Effector CD4-positive, alpha-beta T cell (primary cell): Measurements from ENCODE around the gene EXOSC7.
A peak's percentile ranks its signal among the peaks of the same experiment; 100 is the strongest.
"Not testable (repeated sequence)": the region's sequence is repeated elsewhere in the genome, so short reads cannot be mapped to it uniquely, and the experiment has no call there.

Experiments used
- DNase-seq: peaks from one replicate; pipeline ENCODE4 v3.0.0-alpha.2; 2020

Gene EXOSC7

DNA sequence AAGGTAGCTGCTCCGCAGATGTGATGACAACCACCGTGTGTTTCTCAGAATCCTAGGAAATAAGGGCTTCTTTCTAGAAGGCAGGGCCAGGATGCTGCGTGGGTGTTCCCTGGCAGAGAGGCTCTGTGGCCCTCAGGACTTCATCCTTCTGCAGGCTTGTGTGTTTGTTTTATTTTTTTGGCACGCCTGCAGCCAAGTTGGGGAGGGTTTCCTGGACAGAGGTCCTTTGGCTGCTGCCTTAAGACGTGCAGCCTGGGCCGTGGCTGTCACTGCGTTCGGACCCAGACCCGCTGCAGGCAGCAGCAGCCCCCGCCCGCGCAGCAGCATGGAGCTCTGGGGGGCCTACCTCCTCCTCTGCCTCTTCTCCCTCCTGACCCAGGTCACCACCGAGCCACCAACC lies 50.0 kb downstream of the EXOSC7 start, which contains the start of gene CLEC3B:
TSS of gene CLEC3B (plus strand) at position 266 of the 400 bp plus-strand sequence. CDS start at position 326, 60 bp downstream.
- no peak for DNase-seq

GRCh38 chr3:45026957-45027356 lies 50.9 kb downstream of the EXOSC7 start:
- DNase-seq: no peak

- DNase-seq: no peak
These were observed 51.4 kb downstream of the EXOSC7 start for GRCh38 chr3:45027441-45027840.

DNA sequence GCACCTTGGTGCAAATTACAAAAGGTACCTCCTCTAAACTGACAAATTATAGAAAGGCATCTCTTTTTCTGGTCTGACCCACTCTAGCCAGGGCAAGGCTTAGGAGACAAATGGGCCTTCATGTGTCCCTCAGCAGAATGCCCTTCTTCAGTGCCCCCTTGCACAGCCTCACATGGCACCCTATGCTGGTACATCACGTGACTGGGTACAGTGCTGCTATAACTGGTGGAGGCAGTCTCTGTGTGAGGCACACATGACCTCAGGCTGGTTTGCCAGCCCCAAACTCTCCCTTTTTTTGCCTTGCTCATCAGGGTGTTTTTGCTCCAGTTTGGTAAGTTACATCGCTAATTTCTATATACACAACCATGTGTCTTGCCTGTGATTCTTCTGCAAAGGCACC lies 53.2 kb downstream of the EXOSC7 start:
- no peak for DNase-seq

GRCh38 chr3:45029661-45030060 lies 53.6 kb downstream of the EXOSC7 start:
- no peak for DNase-seq

- no peak for DNase-seq
These were observed 55.5 kb downstream of the EXOSC7 start for GRCh38 chr3:45031531-45031930.

GRCh38 chr3:45032113-45032512 lies 56.1 kb downstream of the EXOSC7 start:
- DNase-seq: no peak

DNA sequence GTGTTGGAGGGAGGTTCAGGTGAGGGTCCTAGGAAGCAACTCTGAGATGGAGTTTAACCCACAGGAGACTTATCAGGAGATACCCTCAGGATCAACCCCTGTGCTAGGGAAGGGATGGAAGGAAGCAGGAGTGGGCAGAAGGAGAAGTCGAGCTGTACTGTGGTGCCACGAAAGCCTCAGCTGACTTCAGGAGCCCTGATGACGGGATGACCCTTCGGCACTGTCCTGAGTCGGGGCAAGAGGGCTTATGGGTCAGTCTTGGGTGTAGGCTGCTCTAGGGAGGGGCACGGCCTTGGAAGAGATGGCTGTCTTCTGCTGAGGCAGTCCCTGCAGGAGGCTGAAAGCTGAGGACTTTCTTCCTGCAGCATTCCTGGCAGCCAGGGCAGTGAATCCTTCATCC lies 57.7 kb downstream of the EXOSC7 start:
- no peak for DNase-seq

DNA sequence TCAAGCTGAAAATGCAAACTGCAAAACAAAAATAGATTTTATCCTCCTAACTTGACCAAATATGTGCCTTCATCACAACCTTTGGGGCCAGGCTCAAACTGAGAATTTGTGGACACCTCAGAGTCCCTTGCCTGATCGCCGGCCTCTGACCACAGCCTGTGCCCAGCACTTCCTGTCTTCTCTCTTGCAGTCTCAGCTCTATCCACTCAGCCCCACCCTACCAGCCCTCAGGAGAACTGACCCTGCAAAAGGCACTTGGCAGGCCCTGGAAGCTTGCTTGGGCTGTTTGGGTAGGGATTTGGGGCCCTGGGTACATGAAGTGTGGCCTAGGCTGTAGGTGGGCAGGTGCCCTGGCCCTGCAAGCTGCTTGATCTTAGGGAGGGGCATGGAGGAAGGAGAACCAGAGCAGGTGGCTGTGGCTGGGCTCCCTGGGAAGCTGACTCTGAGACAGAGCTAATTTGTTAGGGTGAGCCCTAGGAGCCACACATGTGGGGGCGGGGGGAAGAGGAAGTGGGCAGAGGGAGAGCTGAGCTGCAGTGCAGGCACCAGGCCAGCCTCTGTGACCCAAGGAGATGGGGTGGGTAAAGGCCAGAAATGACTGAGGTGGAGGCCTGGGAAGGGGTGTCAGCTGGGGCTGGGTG lies 58.7 kb downstream of the EXOSC7 start:
- DNase-seq: no peak

DNA sequence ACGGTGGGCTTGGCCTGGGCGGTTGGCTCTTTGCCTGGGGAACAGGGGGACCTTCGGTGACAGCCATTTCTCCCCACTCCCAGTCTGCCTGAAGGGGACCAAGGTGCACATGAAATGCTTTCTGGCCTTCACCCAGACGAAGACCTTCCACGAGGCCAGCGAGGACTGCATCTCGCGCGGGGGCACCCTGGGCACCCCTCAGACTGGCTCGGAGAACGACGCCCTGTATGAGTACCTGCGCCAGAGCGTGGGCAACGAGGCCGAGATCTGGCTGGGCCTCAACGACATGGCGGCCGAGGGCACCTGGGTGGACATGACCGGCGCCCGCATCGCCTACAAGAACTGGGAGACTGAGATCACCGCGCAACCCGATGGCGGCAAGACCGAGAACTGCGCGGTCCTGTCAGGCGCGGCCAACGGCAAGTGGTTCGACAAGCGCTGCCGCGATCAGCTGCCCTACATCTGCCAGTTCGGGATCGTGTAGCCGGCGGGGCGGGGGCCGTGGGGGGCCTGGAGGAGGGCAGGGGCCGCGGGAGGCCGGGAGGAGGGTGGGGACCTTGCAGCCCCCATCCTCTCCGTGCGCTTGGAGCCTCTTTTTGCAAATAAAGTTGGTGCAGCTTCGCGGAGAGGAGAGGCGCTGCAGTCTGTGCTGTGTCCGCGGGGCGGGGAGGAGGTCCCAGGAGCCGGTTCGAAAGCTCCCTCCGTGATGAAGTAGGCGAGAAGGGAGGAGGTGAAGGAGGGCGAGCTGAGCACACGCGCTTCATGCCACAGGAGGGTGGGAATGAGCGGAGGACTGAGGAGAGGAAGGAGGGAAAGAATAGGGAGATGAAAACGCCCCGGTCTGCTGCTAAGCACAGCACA lies 59.6 kb downstream of the EXOSC7 start:
- DNase-seq: no peak

- peak; percentile 88 for DNase-seq
These were observed 61.8 kb downstream of the EXOSC7 start for GRCh38 chr3:45037720-45038455.

DNA sequence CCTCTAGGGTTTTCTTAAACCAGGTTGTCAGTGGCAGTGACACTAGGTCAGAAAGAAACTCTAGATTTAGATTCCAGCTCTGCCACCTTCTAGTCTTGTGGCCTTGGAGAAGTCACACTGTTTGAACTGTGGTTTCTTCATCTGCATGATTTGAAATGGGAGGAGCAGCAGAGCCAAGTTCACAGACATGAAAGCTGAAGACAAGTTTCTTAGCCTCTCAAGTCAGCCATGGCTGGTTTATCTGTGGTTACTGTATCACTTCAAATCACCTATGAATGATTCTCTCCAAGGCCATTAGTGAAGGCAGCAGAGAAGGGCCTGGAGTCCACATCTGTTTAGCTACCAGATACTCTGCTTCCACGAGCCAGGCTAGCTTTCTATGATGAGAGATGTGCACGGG lies 65.6 kb downstream of the EXOSC7 start:
- no peak for DNase-seq

DNA sequence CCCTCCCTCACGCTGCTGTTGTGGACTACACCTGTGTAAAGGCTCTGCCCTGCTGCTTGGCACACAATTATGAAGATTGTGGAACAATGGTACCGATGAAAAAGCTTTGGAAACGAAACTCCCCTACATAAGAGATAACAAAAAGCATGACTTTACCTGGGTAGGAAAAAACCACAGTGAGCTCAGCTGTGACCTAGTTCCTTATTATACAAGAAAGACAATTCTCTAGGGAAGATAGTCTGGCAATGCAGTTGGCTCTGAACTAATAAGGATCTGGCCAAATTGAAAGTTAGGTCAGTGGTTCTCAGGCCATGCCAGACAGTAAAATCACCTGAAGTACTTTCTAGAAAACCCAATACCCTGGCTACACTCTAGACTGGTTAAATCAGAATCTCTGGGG lies 66.1 kb downstream of the EXOSC7 start:
- no peak for DNase-seq

GRCh38 chr3:45043728-45044299 lies 67.8 kb downstream of the EXOSC7 start:
- no peak for DNase-seq

DNA sequence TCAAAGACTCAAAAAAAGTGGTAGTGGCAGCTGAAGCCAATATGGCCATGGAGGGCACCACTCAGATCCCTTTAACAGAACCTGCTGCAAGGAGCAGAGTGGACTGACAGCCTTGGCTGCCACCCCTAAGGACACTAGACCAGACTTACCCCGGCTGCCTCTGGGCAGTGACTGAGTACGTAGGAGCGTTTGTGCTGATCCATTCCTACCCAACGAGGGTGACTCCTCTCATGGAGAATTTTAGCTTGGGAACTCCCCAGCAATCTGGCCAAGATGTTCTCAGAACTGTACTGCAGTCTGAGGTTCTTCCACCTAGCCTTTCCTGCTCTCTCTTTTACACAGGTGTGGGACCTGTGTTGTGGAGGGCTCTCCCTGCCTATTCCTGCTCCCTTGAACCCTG lies 72.2 kb downstream of the EXOSC7 start:
- no peak for DNase-seq

GRCh38 chr3:45049807-45050206 lies 73.8 kb downstream of the EXOSC7 start:
- DNase-seq: no peak

GRCh38 chr3:45051685-45052084 lies 75.6 kb downstream of the EXOSC7 start:
- no peak for DNase-seq

DNA sequence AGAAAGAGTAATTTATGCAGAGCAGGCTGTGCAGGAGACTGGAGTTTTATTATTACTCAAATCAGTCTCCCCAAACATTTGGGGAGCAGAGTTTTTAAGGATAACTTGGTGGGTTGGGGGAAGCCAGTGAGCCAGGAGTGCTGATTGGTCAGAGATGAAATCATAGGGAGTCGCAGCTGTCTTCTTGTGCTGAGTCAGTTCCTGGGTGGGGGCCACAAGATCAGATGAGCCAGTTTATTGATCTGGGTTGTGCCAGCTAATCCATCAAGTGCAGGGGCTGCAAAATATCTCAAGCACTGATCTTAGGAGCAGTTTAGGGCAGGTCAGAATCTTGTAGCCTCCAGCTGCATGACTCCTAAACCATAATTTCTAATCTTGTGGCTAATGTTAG lies 77.8 kb downstream of the EXOSC7 start:
- not testable (repeated sequence) for DNase-seq

- no peak for DNase-seq
These were observed 78.3 kb downstream of the EXOSC7 start for GRCh38 chr3:45054196-45054857.

DNA sequence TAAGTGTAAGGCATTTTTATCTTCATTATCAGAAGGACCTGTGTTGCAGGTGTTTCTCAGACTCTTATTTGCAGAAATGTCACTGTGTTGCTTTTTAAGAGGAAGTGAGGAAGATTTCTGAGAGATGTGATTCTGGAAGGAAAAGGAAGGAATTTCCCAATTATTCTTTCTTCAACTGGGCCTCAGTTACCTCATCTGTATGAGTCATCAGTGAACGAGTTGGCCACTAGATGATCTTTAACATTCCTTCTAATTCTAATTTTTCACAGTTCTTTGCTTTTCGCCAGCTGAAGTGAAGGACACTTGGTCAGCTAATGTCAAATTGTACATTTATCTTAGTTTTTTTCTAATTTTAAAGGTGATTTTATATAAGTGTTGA lies 79.0 kb downstream of the EXOSC7 start:
- no peak for DNase-seq

DNA sequence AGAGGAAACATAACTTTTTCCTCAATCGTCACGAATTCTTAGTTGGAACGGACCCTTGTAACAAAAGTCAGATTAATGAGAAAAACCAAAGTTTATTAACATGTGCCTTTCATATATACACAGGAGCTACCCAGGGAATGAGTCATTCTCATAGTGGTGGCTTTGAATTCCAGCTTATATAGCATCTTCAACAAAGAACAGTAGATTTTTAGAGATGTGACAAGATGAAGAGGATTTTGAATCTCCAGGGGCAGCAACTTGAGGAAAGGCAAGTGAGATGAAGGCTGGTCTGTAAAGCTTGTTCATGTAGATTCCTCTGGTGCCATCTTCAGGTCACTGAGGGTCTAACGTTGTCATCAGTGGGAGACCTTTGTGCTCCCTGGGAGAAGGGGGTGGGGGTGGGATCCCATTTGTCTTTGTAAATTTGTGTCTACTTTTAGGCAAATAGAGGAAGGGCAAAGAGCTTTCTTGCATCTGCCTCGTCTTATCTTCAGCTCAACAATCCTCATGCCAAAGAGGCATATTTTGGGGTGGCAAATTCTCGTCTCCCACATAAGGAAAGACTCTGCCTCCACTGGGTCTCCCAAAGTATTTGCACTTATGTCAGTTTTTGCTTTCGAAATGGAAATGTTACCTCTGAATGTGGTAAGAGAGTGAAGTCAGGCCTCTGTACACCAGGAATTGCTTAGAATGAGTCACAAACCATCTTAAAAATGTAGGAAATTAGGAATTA lies 79.5 kb downstream of the EXOSC7 start:
- no peak for DNase-seq
